Testis (tissue), 2 donors: ENCODE results near the gene SSTR5.

Experiments used
- POLR2A ChIP-seq: fragments of 450-650 bp; IDR thresholded peaks from one replicate; pipeline ENCODE4 v1.6.1; 2017; ENCODE audit warnings: antibody characterized with exemption, mild to moderate bottlenecking, moderate library complexity
- TF ChIP-seq, protein P1 (sequence below), 3 experiments: fragments of 450-650 bp in 2 of 3; fragments of 200-600 bp in 1 of 3; sonication (generic) in 1 of 3; IDR thresholded peaks; one replicate each; pipeline ENCODE4 v1.5.1; 2016 to 2019; ENCODE audit warnings: antibody characterized with exemption in 3 of 3, mild to moderate bottlenecking in 2 of 3, moderate library complexity in 1 of 3

DNA sequence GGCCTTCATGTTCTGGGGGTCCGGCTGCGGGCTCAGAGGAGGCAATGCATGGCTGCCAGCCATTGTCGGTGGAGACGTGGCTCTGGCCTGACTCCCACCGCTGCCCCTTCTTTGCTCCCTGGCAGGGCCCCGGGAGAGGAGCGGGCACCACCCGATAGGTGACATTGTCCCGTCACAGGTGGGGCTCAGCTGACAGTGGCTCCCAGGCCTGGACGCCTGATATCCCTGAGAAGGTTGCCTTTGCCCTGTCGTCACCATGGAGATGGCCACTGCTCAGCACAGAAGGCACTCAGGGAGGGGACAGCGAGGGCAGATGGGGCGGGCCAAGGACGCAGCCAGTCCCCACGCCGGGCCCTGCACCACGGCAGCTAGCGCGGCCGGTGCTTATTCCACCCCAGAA, 48.4 kb upstream of the SSTR5 start:
- TF ChIP-seq POLR2A = no peak
- TF ChIP-seq, protein P1, sequence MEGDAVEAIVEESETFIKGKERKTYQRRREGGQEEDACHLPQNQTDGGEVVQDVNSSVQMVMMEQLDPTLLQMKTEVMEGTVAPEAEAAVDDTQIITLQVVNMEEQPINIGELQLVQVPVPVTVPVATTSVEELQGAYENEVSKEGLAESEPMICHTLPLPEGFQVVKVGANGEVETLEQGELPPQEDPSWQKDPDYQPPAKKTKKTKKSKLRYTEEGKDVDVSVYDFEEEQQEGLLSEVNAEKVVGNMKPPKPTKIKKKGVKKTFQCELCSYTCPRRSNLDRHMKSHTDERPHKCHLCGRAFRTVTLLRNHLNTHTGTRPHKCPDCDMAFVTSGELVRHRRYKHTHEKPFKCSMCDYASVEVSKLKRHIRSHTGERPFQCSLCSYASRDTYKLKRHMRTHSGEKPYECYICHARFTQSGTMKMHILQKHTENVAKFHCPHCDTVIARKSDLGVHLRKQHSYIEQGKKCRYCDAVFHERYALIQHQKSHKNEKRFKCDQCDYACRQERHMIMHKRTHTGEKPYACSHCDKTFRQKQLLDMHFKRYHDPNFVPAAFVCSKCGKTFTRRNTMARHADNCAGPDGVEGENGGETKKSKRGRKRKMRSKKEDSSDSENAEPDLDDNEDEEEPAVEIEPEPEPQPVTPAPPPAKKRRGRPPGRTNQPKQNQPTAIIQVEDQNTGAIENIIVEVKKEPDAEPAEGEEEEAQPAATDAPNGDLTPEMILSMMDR (IDR thresholded peaks at IDR 0.05) = no peak
